NCI-H460 (cell line): ENCODE results near the gene GTF3C1. TPM values are rescaled to one million over a fixed set of nuclear protein-coding genes. Genes with fewer than 3 reads are reported as not detected.

ENCODE experiments used
- DNase-seq: peaks from one replicate; pipeline ENCODE4 v3.0.0-alpha.2; 2016; ENCODE audit warnings: low read depth; ENCODE audit errors: extremely low read depth
- total RNA-seq: library from RNA; depleted of rRNA; stranded (reverse); fragments of >200 nt; shearing (Covaris generic); gene quantifications from 2 replicates; pipeline ENCODE4 v1.2.3, GENCODE V29; 2014

The GTF3C1 gene
- total RNA-seq, 1 experiment from 2014 or later, result 65.1 TPM

DNA sequence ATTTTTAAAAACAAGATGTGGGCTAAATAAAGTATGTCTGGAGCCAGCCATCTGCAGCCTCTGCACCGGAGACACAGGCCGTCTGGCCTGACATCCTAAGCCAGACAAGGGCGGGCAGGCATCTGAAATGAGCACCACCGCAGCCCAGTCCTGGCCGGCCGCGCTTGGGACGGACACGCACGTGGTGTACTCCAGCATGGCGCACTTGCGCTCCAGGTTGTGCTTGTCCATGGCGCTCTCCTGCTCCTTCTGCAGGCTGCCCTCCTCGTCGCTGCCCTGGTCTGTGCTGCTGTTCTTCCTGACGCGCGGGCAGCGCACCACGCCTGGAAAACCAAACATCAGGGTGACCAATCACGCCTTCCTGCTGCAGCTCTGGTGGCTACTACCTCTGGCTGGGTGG, 60.3 kb downstream of the GTF3C1 start:
- no peak for DNase-seq

DNA sequence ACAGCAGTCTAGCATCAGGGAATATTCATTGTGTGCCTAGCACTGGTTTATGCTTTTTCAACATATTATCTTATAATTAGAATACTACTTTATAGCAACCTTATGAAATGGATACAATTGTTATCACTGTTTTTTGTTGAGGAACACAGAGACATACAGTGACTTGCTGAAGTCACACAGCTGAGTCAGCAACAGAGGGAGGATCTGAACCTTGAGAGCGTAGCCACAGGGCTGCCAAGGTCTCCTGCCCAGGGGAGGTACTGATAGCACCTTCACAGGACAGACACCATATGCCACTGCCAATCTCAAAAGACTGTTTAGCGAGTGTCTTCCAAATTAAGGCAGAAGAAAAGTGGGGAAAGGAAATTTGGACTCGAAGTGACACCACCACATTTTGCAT, 63.0 kb downstream of the GTF3C1 start:
- no peak for DNase-seq

DNA sequence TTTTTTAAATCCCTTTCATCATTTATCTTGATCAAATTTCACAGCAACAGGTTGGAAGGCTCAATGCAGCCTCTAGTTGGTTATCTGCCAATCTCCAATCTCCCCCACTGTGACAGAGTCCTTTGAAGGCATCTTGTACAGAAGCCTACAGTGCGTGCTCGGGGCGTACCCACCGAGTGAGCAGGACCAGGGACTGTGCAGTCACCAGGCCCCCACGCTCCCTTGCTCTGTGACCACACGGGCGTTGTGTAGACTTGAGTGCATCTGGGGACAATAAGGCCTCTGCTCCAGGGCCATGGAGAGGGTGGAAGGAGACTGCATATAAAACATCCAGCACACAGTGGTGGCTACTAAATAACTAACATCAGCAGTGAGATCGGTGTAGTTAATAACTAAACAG, 63.4 kb downstream of the GTF3C1 start:
- no peak for DNase-seq

DNA sequence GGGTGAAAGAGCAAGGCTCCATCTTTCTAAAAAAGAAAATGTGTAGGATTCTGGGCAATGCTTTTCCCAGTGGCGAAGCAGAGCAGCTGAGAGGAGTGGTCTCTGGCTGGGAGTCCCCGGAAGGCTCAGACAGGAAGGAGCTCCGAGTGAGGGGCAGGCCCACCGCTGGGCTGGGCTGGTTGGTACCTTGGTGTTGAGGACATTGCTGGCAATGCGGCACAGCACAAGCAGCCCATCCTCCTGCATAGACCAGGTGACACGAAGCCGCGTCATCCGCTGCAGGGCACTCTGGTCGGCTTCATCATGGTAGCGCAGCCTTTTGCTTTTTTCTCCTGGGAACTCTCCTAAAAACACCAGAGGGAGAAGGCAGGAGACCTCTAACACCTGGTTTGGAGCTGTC, 63.9 kb downstream of the GTF3C1 start:
- DNase-seq, result no peak

DNA sequence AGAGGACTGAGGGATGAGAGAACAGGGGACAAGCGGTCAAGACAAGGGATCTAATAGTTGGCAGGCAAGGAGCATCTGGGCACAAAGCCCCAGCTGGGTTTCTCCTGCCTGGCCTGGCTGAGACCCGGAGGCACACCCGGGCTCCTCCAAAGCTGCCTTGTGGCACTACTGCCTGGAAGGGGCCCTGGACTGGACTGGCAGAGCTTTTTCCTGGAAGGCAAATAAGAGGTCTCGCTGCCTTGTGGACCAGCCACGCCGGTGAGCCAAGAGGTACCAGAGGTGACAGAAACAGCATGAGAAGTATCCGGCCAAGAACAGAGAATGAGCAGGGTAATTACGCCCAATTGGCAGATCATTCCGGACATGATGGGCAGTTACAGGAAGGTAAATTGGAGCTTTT, 64.6 kb downstream of the GTF3C1 start:
- no peak for DNase-seq

DNA sequence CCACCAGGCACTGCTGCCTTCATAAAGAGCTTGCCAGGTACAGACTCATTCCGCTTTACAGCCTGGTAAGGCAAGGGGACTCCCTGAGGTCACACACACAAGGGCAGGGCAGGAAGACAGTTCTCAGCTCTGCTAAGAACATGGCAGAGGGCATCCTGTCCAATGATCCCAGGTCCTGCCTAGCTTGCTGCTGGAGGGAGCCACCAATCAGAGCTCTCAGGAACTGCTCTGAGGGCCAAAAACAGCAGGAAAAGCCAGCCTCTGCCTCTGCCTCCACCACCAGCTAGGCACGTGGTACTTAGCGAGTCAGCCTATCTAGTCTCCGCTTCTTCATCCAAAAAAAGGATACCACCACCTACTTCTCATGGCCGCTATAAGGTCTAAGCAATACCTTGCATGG, 66.1 kb downstream of the GTF3C1 start:
- DNase-seq, result no peak

DNA sequence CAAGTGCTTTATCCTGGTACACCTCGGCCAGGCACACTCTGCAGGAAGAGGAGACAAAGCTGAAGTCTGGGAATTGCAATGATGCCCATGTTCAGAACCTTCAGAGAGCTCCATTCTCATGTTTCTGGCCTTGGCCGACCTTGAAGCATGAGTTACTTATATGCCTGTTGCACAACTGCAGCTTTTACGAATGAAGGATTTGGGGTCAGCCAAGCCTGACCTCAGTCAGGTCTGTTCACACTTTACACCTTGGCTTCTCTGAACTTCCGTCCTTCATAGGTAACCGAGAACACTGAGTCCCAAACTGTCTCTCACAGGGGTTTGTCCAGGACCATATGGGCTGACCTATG, 66.7 kb downstream of the GTF3C1 start:
- no peak for DNase-seq

DNA sequence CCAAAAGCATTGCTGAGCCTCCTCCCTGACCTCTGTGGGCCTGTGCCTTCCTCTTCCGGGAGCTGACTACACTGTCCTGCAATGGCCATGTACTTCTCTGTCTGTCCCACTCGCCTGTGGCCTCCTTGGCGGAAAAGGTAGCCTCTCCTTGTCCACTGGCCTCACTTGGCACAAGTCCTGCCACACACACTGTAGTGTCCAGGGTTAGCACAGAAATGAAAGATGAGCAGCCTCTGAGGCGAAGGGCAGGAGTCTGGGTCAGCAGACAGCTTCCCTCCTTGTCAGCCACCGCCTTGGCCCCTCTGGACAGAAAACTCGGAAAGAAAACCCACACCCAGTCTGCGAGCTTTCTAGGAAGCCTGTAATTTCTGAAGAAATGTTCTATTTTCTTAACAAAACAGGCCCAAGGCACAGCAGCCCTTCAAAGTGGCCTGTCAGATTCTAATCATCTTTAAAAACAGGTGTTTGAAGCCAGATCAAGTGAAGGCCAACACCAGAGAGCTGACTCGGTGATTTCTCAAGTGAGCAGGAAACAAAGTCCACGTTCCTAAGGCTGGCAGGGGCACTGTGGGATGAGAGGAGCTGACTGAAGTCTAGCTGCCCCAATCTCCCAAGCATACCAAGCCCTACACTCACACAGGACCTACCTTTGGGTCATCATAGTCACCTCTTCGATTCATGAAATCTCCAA, 67.2 kb downstream of the GTF3C1 start:
- no peak for DNase-seq

DNA sequence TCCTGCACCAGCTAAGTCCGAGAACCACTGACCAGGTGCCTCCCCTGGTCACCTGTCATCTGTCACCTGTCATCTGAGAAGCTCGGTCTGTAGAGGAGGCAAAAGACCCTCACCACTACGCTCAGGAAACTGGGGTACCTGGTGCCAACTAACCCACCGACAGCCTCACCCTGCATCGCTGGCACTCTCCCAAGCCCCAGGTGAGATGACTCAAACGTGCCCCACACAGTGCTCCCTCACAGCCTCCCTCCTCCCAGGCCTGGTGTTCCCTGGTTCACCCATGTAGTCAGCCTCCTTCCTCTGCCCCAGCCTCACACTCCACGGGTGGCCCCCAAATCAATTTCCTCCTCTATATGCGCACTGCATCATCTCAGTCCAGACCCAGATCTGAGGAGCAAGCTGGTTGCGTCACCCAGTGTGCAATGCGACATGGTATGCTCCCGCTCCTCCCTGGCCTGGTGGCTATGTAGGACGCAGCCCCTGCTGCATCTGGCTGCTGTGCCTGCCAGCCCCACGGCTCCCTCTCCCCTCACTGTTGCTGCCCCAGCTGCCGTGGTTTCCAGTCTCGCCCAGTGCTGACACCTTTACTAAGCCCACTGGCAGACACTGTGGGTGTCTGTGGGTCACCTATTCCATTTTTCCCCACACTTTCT, 68.3 kb downstream of the GTF3C1 start:
- DNase-seq, result no peak

DNA sequence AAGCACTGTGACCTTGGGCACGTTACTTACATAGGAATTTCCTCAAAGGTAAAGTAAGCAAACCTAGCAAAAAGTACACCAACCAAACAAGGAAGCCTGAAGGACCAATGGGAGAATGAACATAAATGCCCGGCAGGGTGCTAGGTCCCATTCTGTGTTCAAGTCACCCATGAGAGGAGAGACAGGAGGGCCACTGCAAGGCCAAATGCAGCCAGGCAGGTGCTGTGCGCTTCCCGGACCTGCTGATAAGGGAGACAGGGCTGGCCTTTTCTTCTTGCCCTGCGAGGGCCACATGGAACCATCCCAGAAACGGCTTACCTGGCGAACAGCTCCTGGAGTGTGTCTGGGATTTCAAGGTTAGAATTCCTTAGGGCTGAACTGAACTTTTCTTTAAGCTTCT, 69.0 kb downstream of the GTF3C1 start:
- no peak for DNase-seq

DNA sequence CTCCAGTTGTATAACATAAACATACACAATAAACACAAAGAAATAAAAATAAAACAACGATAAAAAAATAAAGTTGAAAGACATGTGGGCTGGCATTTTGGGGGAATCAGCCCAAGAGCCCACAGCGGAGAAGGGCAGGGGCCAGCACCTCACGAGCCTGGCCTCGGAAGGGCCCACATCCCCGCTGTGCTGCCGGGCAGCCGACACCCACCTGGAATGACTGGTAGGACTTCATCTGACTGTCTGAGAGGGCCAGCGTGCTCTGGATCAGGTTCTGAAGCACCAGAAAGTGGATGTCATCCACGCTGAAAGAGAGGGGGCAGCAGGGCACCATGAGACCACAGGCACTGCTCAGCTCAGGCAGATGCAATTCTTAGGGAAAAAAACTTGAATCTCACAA, 73.5 kb downstream of the GTF3C1 start:
- DNase-seq, result no peak

DNA sequence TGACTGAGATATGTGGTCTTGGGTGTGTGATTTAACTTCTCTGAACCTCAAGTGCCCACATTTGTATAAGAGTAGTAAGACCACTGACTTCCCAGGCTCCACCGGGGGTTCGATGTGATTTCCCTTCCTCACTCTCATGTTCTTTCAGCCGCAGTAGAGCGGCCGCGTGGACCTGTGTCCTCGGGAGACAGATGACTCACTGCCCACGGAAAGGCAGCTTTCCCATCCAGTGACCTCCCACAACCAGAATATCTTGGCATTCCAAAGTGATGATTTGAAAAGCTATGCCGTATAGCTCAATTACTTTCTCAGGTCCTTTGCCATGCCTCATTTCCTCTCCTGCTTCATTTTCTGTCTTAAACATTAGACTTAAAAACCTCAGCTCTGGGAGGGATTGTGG, 74.2 kb downstream of the GTF3C1 start:
- DNase-seq, result no peak

DNA sequence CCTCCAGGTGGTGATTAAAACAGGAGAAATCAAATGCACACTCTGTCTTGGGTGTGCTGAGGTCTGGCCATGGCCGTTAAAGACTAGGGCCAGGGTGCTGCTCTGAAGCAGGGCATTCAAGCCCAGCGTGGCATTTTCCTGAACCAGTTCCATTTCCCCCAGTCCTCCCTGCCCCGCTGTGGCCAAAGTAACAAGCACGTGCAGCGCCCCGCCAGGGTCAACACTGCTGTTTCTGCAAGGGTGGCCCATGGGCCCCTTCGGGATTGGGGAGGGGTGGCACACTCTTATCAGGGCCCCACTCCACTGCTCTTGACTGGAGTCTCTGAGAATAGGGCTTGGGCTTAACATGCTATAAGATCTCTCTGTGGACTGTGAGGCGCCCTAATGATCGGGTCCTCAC, 74.8 kb downstream of the GTF3C1 start:
- DNase-seq, result no peak

DNA sequence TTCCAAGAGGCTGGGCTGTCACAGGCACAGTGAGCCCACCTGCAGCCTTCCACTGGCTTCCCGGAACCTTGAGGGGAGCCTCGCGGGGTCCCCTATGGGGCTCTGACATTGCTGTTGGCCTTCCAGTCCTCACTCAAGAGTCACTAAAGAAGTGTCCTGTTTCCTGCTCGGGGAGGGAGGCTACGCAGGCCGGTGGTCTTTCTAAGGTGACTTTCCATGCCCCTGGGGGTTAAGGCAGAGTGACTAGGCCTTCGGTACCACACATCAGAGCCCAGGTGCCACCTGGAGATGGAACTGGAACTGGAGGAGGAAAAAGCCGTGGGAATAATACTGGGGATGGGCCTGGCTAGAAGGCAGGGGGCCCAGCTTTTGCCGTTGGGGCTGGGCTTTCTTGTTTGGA, 75.7 kb downstream of the GTF3C1 start:
- no peak for DNase-seq

DNA sequence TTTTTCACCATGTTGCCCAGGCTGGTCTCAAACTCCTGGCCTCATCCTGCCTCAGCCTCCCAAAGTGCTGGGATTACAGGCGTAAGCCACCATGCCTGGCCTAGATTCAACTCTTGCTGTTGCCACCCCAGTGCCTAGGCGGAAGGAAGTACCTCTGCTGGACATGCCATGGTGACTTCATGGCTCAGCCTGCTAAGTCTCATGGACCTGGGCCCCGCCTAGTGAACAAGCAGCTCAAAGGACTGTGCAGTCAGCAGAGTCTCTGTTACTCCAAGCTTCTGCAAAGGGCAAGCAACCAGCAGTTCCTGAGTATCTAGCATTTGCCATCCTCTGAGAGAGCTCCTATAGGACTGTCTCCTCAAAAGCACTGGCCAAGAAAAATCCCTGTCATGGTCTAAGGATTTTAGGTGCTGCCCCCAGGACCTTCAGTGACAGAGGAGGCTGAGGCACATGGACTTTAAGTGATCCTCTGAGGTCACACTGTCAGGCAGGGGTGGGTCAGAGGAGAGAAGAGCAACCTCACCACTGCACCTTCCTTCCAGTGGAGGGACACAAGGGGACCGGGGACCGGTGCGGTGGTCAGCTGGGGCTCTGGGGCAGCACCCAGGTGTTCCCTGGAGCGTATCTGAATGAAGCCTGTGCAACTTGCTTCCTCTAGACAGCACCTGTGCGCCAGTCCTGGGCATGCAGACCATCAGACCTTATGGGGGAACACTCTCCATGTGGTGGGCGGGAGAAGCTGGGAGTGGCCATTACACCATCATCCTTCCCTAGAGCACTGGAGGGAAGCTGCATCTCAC, 76.4 kb downstream of the GTF3C1 start:
- no peak for DNase-seq

DNA sequence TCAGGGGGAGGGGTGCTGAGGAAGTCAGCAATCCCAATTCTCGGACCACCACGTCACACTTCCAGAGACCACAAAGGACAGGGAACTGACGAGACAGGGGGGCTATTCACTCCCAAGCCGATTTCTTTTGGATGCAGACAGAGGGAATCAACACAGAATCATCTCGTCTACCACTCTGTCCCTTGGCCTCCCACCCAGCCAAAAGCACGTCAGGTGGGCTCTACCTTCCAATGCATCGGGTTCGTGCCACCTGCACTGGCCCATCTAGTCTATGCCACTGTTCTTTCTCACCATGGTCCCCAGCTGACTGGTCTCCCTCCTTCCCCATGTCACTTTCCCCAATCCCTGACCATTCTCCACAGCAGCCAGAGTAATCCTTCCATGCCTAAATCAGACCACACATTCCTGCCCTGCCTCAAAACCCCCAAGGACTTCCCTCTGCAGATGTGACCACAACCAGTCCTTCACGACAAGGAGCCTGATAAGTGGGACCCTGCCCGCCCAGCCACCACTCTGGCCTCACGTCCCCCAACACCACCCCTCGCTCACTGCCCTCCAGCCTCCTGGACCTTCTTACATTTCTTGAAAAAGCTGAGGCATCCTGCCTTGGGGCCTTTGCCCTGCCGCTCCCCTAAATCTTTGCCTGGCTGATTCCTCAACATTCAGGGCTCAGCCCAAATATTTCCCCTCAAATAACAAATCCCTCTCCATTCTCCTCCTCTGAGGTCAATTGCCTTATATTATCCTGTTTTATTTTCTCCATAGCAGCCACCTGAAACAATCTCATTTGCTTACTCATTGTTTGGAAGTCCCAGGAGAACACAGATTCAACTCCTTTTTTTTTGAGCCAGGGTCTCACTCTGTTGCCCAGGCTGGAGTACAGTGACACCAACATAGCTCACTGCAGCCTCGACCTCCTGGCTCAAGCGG, 77.4 kb downstream of the GTF3C1 start:
- no peak for DNase-seq

DNA sequence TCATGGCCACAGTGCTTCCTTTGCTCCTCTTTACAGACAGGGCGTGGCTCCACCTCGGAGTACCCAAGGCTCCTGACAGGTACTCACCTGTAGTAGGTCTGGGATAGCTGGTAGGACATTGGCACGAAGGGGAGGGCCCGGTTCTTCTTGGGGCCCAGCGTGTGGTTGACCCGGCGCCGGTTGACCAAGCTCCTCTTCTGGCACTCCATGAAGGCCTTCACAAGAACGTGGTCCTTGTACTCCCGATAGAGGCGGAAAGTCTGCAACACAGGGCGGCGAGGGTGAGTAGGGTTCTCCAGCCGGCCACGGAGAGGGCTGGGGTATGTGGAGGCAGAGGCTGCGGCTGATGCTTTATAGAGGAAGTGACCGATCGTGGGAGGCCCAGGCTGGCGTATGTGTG, 78.1 kb downstream of the GTF3C1 start:
- no peak for DNase-seq

DNA sequence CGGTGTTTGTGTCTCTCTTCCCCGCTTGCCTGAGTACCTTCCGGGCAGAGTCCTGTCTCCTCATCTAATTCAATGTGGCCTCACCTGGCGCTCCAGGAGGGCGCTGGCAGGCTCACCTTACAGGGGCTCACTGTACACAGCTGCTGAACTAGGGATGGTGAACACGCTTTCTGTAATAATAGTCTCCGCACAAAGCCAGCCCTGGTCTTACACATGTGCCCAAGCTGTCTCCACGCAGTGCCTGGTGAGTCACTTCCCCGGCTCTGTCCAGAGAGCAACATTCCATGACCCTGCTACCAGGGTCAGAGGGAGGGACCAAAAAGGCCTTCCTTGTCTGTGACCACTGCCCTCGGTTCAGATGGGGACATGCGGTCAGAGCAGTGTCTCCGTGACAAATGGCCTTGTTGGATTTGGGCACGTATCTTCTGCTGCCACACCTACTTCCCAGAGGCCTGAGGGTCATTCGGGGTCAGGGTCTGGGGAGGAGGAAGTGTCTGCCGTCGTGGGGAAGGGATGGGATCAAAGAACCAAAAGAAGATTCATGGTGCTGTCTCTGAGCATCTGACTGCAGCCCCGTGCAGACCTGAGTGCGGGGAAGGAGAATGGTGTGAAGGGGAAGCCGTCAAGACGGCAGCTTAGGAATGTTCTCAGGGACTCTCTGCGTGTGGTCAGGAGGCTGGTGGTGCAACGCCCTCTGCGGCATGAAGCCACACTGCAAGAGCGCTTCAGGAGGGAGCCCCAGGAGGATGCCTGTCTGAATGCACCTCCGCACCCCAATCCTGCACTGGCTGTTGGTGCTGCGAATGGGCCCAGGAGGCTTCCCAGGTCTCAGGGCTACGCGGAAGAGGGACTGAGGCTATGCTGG, 78.9 kb downstream of the GTF3C1 start:
- no peak for DNase-seq

DNA sequence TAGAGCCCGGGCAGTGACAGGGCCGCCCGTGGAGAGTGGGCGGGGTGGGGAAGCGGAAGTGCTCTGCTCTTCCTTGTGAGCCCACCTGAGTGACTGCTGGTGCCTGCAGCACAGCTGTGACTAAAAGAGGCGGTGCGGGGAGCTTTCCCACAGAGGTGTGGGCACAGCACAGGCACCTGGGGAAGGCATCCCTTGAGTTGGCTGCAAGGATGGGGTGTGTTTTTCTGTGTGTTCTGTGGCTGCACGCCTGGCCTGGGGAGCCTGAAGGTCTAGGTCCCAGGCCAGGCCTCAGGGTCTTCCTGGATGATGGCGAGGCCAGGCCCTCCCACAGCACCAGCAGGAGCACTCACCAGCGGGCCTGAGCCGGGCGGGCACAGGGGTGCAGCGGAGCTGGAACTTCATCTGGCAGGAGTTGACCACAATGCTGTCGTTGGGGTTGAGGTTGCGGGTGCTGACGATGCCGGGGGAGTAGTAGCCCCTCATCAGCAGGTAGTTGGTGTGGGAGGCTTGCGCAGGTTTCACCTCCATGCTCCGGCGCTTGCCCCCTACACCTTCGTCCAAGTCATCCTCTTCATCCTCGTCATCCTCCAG, 80.7 kb downstream of the GTF3C1 start:
- no peak for DNase-seq

DNA sequence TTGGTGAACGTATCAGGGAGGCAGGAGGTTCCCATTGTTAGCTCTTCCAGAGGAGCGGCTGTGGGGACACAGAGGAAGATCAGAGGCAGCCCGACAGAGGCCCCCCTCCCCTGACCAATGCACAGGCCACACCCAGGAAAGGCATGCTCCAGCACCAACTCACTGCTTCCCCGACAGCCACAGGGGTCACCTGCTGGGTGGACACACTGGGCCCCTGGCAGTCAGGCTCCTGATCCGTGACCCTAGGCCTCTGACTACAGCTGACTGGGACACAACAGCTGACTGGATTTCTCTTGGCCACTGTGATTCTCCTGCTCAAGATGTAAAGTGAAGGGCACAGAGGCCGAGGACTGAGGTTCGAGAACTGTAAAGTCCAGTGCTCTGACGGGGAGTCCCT, 84.2 kb downstream of the GTF3C1 start:
- no peak for DNase-seq
